ENCODE data around the gene ODF2.
"Not testable (repeated sequence)": the region's sequence is repeated elsewhere in the genome, so short reads cannot be mapped to it uniquely, and the experiment has no call there.

ODF2 gene

GRCh38 chr9:128424268-128424780 lies 31.5 kb upstream of the ODF2 start:
- DNase-seq = no peak

DNA sequence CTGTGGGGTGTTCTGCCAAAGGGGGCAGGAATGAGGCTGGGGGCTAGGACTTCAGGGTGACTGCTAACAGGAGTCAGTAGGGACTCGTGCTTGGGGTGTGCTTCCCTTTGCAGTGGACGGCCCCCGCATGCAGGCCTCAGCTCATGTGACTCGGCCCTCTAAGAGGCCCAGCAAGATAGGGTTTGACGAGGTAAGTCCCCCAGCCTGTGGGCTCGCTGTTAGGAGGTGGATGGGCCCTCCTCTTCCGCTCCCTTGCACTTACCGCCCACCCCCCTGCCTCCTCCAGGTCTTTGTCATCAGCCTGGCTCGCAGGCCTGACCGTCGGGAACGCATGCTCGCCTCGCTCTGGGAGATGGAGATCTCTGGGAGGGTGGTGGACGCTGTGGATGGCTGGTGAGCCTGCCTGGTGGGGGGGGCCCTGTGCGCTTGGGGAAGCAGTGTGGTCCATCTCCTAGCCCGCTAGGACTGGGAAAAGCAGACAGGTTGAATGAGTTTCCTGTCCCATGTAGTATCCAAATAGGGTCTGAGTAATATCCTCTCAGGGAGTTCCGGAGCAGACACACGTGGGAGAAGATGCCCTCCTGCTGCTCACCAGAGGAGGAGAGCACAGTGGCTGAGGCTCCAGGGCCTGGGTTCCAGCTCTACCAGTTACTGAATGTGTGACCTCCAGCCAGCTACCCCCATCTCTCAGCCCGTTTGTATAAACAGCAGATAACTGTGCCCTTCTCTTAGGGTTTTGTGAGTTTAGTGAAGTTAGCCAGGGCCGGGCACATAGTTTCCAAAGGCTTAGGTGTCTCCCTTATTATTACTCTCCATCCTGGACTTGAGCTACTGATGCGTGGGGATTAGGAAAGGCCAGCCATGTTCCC lies 26.9 kb upstream of the ODF2 start:
- DNase-seq = no peak

DNA sequence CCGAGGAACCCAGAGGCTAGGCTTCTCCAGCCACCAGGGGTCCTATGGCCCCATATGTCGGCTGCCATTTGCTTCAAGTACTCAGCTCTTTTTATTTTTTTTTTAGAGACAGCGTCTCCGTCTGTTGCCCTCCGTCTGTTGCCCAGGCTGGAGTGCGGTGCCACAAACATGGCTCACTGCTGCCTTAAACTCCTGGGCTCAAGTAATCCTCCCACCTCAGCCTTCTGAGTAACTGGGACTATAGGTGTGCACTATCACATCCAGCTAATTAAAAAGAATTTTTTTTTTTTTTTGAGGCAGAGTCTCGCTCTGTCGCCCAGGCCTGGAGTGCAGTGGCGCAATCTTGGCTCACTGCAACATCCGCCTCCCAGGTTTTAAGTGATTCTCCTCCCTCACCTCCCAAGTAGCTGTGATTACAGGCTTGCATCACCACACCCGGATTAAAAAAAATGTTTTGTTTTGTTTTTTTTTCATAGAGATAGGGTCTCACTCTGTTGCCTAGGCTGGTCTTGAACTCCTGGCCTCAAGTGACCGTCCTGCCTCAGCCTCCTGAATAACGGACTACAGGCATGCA lies 26.2 kb upstream of the ODF2 start:
- no peak for DNase-seq

GRCh38 chr9:128431207-128431606 lies 24.6 kb upstream of the ODF2 start:
- DNase-seq = no peak

GRCh38 chr9:128434340-128434739 lies 21.5 kb upstream of the ODF2 start:
- DNase-seq = no peak

DNA sequence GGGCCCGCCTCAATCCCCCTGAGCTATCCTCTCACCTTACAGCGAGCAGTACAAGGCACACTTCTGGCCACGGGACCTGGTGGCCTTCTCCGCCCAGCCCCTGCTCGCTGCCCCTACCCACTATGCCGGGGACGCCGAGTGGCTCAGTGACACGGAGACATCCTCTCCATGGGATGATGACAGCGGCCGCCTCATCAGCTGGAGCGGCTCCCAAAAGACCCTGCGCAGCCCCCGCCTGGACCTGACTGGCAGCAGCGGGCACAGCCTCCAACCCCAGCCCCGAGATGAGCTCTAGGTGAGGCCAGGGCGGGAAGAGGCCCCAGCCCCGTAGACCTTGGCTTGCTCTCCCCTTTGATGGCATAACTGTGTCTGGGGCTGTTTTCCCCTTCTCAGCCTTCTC lies 20.2 kb upstream of the ODF2 start:
- DNase-seq = no peak

GRCh38 chr9:128438343-128439109 lies 17.3 kb upstream of the ODF2 start:
- peak; percentile 75 for DNase-seq

- no peak for DNase-seq
These were observed 16.5 kb upstream of the ODF2 start for GRCh38 chr9:128439273-128439672.

- DNase-seq = no peak
These were observed 13.7 kb upstream of the ODF2 start for GRCh38 chr9:128442150-128442549.

GRCh38 chr9:128446505-128446904 lies 9.3 kb upstream of the ODF2 start:
- not testable (repeated sequence) for DNase-seq

GRCh38 chr9:128448746-128449145 lies 7.1 kb upstream of the ODF2 start:
- DNase-seq = no peak

DNA sequence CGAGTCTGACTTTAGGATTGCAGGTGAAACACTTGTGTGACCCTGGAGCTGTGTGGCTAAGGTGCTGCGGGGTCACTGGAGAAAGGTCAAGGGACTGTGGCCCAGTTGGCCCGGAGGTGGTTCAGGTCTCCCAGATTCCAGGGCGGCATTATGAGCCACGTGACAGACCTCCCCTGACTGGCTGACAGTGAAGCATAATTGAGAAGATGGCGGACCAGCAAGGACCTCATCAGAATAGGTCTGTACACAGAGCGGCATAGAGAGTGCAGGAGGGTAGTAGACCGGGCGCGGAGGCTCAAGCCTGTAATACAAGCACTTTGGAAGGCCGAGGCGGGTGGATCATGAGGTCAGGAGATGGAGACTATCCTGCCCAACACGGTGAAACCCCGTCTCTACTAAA lies 815 bp upstream of the ODF2 start:
- no peak for DNase-seq

DNA sequence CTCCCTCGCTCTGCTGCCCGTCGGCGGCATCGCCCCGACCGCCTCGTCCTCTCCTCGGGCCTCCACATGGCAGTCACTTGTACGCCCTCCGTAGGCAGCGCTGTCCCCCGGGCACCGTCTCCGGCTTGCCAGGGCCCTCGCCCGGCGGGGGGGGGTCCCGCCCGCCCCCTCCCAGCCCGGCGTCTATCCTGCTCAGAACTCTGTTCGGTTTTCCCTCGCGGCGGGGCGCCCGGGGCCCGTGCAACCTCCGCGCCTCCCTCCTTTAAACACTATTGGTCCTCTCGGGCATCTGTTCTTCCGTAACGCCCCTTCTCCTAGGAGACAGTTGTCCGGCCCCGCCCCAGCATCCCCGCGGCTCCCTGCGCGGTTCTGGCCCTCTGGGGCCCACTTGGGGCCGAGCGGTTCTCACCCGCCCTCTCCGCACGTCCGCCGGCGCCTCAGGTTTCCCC lies 831 bp downstream of the ODF2 start:
- peak; percentile 35 for DNase-seq

DNA sequence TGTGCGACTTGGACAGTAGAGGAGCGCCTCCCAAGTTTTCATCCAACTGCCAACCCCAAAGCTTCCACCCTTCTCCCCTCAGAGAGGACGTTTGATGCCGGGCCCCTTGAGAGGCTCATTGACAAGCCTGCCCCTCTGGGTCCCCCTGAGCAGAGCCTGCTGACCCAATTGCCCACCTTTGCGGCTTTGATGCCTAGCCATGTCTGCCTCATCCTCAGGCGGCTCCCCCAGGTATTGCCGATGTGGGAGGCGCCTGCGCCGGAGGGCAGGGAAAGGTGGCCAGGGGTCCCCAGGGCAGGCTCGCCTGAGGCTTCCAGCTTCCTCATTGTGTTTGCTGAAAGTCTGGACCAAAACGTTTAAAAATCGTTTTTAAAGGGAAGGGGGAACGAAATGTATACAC lies 1.4 kb downstream of the ODF2 start:
- DNase-seq = no peak

DNA sequence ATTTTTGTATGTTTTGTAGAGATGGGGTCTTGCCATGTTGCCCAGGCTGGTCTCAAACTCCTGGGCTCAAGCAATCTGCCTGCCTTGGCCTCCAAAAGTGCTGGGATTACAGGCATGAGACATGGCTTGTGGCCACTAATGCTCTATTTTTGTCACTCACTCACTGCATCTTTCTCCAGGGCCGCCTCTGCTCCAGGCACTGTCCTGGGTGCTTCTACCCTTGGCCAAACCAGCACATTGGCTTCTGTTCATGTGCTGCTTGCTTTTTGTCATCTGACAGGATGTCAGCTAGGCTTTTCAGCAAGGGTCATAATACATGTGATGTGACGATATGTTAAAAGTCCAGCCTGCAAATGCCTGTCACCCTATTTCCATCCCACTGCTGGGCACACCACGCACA lies 3.2 kb downstream of the ODF2 start:
- no peak for DNase-seq

GRCh38 chr9:128469070-128469469 lies 13.3 kb downstream of the ODF2 start:
- no peak for DNase-seq

DNA sequence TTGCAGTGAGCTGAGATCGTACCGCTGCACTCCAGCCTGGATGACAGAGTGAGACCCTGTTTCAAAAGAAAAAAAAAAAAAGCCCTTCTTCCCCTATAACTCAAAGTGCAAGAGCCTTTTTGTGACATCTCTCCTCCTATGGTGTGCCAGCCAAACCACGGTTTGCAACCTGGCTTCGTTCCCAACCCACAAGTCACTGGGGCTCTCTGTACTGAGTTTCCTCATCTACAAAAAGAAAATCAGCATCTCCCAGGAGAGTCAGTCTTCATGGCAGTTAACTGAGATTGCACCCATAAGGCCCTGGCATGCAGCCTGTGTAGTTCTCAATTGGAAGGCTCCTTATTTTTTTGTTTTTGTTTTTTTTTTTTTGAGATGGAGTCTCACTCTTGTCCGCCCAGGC lies 14.8 kb downstream of the ODF2 start:
- no peak for DNase-seq

- DNase-seq = no peak
These were observed 17.3 kb downstream of the ODF2 start for GRCh38 chr9:128473104-128473503.

- no peak for DNase-seq
These were observed 20.1 kb downstream of the ODF2 start for GRCh38 chr9:128475867-128476266.

DNA sequence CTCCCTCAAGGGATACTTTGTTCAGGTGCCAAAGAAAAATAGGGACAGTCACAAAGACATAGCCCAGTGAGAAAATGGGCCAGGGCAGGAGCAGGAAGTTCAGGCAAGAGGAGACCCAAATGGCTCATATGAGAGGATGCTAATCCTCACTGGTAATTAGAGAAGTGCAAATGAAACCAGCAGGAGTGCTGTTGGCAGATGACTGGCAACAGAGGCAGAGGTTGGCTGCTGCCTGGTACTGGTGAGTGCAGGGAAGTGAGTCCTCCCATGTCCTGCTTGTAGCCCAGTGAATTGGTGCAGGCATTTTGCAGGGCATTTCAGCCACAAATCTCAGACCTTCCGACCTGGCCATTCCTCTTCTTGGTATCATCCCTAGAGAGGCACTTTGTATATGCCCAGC lies 23.5 kb downstream of the ODF2 start:
- DNase-seq = no peak

- DNase-seq = no peak
These were observed 25.8 kb downstream of the ODF2 start for GRCh38 chr9:128481561-128481960.

DNA sequence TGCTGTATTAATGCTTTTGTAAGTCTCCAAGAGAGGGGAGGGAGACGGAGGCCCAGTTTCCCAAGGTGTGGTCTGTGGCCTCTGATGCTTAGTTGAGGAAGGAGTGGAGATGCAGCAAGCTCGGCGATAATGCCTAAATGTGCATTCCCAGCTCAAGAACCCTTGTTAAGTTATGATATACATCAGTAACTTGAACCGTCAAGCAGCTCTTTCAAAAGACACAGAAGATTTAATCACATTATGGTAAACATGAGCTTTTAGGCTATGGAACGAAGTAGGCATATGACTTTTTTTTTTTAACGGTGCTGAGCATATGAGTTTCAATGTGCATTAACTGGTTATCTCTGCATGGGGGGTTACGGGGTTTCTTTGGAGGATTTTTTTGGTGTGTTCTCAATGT lies 26.4 kb downstream of the ODF2 start:
- DNase-seq = no peak

DNA sequence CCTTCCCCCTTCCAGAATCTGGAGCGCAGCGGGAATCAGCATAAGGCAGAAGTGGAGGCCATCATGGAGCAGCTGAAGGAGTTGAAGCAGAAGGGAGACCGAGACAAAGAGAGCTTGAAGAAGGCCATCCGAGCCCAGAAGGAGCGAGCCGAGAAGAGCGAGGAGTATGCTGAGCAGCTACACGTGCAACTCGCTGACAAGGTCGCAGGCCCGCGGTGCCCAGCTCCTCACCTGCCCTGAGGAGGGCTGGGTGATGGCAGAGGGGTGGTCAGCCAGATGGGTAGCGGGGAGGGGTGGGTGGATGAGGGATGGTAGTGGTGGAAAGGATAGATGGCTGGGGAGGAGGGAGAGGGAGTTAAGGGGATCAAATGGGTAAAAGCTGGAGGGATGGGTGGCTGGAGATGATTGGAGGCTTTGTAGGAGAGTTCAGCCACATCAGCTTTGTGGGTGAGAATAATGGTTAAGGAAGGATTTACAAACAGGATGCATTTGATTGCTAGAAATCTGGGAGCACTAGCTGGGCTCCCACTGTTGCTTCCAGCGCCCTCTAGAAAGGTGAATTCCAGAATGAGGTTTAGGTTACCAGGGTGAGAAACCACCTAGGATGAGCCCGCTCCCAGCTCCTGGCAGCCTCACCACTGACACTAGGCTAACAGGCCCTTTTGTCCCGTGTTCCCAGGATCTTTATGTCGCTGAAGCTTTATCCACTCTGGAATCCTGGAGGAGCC lies 29.0 kb downstream of the ODF2 start:
- no peak for DNase-seq

Data from NCI-H2107 (cell line).